HG02571 (cell line): Measurements from ENCODE around the gene LZTS2.

Experiments
- ATAC-seq: cut with Tn5 transposase; IDR thresholded peaks from one replicate; pipeline ENCODE4 v1.9.1; 2021; ENCODE audit warnings: mild to moderate bottlenecking, moderate library complexity; ENCODE audit not compliant: unreplicated experiment

Gene LZTS2

DNA sequence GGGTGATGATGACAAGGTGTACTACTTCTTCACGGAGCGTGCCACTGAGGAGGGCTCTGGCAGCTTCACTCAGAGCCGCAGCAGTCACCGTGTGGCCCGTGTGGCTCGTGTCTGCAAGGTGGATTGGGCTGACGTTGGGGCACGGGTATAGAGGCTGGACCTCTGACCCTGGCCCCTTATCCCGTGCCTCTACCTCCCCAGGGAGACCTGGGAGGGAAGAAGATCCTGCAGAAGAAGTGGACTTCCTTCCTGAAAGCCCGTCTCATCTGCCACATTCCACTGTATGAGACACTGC, 20.8 kb upstream of the LZTS2 start:
- ATAC-seq = no peak

GRCh38 chr10:100979791-100980272, 19.8 kb upstream of the LZTS2 start:
- no peak for ATAC-seq

DNA sequence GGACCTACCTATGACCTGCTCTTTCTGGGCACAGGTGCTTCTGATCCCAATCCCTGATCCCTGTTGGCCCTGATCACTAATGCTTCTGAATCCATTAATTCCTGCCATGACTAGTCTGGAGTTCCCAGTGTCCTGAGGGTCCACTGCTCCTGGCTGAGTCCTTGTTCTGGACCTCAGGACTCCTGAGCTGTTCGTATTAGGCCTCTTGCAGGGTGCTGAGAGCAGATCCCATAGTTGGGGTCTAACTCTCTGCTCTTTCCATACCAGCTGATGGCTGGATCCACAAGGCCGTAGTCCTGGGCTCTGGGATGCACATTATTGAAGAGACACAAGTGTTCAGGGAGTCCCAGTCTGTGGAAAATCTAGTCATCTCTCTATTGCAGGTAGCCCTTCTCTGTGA, 19.3 kb upstream of the LZTS2 start:
- ATAC-seq = no peak

- no peak for ATAC-seq
Observed at GRCh38 chr10:100980711-100981110, 18.9 kb upstream of the LZTS2 start.

DNA sequence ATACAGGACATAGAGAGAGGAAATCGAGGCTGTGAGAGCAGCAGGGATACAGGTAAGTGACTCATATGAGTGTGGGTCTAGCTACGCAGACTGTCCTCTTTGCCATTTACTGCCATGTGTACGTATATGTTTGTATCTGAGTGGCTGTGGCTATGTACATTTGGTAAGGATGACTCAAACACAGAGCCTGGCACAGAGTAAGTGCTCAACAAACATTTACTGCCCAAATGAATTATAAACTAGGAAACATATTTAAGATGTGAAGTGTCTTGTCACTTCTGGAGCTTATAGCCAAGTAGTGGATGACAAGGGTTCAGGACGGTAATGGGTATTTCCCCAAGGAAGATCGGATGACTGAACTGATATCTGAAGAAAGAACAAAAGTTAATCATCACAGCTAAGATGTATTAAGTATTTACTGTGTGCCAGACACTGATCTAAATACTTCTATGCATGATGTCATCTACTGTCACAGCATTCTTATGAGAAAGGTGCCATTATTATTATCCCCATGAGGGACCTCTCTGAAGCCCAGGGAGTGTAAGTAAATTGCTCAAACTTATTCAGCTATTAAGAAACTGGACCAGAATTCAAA, 18.3 kb upstream of the LZTS2 start:
- no peak for ATAC-seq

- no peak for ATAC-seq
Observed at GRCh38 chr10:100982916-100983830, 16.4 kb upstream of the LZTS2 start.

GRCh38 chr10:100983868-100984671, 15.5 kb upstream of the LZTS2 start:
- no peak for ATAC-seq

DNA sequence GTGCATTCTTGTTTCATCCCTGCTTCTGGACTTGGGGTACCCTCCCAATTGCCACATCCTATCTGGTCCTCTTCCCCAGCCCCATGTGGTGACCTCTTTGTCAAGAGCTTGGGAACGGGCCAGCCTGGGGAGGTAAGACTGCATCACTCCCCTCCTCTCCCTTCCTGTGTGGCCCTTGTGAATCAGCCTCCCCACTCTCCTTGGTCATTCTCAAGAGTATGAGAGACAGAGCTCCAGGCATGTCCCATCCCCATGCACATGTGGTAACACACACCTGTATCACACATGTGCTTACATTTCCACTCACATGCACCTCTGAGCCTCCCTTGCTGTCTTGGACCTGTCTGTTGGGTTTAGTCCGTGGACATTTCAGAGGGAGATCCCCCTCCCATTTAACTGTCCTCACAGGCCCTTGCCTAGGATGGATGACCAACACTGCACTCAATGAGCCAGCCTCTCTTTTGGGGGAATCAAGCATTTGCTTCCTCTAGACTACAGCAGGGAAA, 14.9 kb upstream of the LZTS2 start:
- ATAC-seq = no peak

DNA sequence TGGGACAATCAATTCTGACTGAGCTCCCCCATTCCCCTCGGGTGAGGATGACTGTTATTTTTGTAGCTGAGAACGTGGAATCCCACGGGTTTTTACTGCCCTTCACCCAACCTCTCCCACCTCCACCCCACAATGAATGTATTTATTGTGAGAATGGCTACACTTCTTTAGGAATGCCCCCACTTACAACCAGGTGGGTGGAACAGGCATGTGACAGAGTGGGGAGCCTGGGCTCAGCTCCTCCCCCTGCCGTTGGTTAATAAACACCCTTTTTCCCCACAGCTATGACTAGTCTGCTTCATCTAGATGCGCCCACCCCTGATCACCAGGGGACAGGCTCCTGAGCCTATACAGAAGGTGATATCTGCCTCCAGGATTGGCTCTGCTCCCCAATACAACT, 14.3 kb upstream of the LZTS2 start:
- no peak for ATAC-seq

- ATAC-seq = no peak
Observed at GRCh38 chr10:100986623-100986951, 13.0 kb upstream of the LZTS2 start.

DNA sequence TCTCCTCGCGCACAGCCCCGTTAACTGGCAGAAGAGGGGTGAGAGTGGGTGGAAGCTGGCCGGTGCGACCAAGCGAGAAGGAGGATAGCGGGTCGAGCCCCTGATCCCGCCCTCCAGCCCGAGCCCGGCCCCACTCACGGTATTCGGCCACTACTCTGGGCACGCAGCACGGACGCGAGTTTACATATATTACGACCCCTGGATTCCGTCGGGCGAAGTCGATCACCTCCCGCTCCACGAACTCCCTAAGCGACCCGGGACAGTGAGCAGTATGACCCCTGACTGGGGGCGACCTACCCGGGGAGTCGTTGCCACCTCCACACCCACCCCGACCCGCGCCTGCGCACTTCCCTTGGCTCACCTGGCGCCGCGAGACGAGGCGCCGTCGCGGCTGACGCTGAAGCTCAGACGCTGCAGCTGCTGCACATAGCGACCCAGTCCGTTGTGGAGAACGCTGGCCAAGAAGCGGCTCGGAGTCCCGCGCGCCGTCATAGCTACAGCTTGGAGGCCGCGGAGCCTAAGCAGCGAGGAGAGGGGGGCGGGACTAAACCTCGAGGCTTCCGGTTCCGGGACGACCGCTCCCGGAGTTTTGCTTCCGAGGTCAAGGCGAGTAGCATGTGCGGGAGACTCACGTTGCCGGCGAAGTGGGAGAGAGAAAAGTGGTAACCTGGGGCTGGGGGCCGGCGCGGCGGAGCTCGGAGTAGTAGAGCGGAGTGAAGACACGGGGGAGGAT, 12.5 kb upstream of the LZTS2 start, which contains the start of the genes MRPL43 and TWNK:
TSS of gene MRPL43 (minus strand) at position 546 of the 733 bp plus-strand sequence. CDS start at position 492, 54 bp downstream.
TSS of gene TWNK (plus strand) at position 592 of the 733 bp plus-strand sequence. CDS start 668 bp downstream, outside the sequence.
- peak; percentile 85 for ATAC-seq

DNA sequence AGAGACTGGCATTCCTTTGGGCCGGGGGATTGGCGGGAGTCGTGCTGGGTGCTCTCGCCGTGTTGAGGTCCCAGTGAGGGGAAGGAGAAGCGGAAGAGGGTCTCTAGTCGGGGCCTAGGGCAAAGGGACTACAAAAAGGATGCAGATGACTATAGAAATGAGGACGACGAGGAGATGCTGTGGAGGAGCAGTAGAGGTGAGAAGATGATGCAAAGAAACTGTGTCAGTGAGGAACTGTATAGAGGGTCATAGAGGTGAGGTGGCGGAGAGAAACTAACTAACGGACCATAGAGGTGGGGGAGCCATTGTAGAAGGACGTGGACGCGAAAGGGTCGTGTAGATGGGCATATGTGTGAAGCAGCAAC, 11.9 kb upstream of the LZTS2 start:
- ATAC-seq = no peak

DNA sequence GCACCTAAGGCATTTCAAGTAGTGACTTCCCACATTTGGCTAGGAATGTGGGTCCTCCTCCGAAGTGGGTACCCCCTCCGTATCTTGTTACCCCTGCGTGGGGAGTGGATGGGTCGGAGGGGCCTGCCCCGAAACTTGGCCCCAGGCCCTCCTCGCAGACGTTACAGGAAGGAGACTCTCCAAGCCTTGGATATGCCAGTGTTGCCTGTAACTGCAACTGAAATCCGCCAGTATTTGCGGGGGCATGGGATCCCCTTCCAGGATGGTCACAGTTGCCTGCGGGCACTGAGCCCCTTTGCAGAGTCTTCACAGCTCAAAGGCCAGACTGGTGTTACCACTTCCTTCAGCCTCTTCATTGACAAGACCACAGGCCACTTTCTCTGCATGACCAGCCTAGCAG, 11.4 kb upstream of the LZTS2 start:
- no peak for ATAC-seq

GRCh38 chr10:100989088-100989487, 10.5 kb upstream of the LZTS2 start:
- no peak for ATAC-seq

DNA sequence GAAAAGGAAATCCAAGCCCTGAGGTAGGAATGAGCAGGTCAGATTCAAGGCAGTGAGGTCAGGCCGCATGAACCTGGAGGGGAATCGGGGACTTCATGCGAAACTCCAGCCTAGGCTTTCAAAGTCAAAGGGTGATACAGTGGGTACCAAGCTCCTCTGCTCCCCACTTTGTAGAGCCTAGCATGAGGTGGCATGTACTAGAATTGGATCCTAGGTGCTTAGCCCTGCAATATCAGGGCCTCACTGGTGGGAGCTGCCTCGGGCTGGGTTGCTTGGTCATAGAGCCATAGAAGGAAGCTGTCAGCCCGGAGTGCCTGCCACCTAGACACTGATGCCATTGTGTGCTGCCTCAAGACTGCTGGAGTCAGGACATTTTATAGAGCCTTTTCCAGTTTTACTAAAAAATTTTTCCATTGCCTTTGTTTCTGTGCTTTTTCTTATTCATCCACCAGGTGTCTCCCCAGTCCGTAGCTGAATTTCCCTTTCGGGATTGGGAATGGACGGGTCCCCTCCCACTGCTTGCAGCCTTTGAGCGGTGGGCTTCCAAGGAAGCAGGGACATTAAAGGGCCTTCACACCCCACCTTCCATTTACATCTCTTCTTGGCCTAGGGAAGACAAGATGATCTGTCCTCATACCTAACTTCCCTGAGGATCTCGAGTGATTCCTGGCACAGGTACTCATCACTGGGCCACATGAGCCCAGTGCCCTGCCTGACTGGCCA, 5.5 kb upstream of the LZTS2 start:
- ATAC-seq = no peak

- no peak for ATAC-seq
Observed at GRCh38 chr10:100995181-100995580, 4.4 kb upstream of the LZTS2 start.

- ATAC-seq = no peak
Observed at GRCh38 chr10:100996678-100997359, 2.8 kb upstream of the LZTS2 start.

DNA sequence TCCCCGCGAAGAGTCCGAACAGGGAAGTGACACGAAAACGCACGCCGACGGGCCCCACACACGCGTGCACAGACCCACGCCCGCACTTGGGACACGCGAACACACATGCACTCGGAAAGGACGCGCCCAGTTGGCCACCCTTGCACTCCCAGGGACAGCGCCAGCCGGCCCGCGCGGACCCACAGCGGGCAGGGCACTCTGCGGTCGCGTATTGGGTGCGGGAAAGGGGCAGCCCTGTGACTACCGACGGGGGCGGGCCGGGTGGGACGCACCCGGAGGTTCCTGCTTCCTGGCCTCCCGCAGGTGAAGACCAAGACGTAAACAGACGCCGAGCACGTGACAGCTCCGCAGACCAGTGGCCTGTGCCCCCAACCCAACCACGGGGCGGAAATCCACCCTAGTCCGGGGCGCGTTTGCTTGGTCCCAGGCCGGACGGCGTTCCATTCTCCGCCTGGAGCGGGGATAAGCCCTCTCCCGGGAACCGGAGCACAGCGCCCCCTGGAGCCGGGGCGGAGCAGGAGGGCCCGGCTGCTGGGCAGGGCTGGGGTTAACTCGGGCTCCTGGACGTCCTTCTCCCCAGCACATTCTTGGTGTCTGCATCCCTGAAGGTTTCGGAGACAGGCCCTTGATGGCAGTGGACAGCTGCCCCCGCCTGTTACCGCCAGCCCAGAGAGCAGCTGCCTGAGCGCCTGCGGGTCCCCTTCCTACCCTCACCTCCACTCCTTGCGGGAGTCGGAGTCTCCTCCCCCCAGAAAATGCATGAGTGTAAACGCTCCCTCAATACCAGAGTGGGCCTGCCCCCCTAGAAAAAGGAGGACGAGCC, 2.0 kb upstream of the LZTS2 start:
- ATAC-seq = no peak
